Testis (tissue), 2 donors: Measurements from ENCODE around the gene MORC2.

ENCODE experiments used
- CTCF ChIP-seq, 3 experiments: fragments of 450-650 bp in 2 of 3; fragments of 200-600 bp in 1 of 3; sonication (generic) in 1 of 3; IDR thresholded peaks; one replicate each; pipeline ENCODE4 v1.5.1; 2016 to 2019; ENCODE audit warnings: antibody characterized with exemption in 3 of 3, mild to moderate bottlenecking in 2 of 3, moderate library complexity in 1 of 3
- POLR2A ChIP-seq: fragments of 450-650 bp; IDR thresholded peaks from one replicate; pipeline ENCODE4 v1.6.1; 2017; ENCODE audit warnings: antibody characterized with exemption, mild to moderate bottlenecking, moderate library complexity

- TF ChIP-seq POLR2A (no peak), CTCF (IDR thresholded peaks at IDR 0.05) (no peak)
Measured at GRCh38 chr22:30891443-30891755, 77.2 kb downstream of the MORC2 start.
